Hematopoietic multipotent progenitor cell (in vitro differentiated cells): ENCODE measurements around the gene ATP2C1. TPM values are rescaled to one million over a fixed set of nuclear protein-coding genes. Genes with fewer than 3 reads are reported as not detected.

Experiments used
- DNase-seq, 3 donors: peaks; one replicate each; pipeline ENCODE4 v3.0.0-alpha.2; 2011 to 2015; ENCODE audit warnings: low read depth in 2 of 3, low spot score in 2 of 3
- total RNA-seq: library from RNA; depleted of rRNA; stranded (reverse); fragments of >200 nt; gene quantifications from one replicate; pipeline ENCODE4 v1.2.3, GENCODE V29; 2012

Gene ATP2C1
- total RNA-seq, 1 donor: 68.9 TPM

GRCh38 chr3:130894986-130895280, 1.0 kb downstream of the ATP2C1 start:
- no peak for DNase-seq

DNA sequence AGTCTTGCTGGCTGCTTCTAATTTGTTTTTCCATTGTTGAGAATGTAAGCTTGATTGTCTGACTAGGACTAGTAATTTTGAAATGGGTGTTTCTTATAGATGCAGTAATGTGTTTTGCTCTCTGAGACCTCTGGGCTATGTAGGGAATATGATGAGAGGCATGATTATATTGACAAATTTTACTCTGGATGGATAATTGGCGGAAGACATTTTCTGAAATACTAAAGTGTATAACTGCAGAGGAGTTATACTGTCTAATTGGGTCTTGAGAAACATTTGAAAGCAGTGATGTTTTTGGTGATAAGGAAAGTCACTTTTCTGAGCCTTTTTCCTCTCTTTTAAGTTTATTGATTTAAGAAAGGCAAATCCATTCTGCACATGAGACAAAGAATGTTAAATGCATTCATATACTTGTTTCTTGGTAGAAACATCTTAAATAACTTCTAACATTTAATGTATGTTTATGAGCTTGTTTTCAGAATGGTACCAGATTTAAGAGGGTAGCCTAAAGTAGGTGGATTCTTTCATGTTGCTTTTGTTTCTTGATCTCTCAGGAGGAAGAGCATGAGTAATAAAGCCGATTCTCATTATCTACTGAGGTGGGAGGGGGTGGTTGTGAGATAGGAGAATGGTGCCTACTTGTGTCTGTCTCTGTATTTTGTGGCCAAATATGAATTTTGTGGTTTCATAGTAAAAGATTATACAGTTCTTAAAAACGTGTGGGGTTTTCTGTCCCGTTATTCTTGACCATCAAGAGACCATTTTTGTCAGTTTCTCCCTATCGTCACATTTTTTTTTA, 2.0 kb downstream of the ATP2C1 start:
- no peak for DNase-seq

GRCh38 chr3:130897316-130897715, 3.4 kb downstream of the ATP2C1 start:
- DNase-seq: no peak

DNA sequence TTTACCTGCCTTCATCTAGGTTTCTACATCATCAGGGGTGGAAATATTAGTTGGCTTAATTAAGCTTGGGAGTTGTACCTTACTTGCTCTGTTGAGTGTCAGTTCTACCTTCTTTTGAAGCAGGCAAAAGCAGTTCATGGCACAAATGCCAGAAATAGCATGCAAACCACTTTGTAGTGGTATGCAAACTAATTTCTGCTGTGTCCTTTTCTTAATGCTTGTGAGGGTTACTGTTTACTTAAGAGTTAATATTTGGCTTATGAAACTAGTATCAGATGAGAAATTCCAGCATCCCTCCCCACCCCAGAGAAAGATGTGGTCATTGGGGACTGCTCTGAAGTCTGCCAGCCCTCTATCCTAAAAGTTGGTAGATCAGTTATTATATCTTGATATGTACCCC, 7.1 kb downstream of the ATP2C1 start:
- DNase-seq: no peak

- no peak for DNase-seq
Measured at GRCh38 chr3:130901463-130902204, 7.8 kb downstream of the ATP2C1 start.

DNA sequence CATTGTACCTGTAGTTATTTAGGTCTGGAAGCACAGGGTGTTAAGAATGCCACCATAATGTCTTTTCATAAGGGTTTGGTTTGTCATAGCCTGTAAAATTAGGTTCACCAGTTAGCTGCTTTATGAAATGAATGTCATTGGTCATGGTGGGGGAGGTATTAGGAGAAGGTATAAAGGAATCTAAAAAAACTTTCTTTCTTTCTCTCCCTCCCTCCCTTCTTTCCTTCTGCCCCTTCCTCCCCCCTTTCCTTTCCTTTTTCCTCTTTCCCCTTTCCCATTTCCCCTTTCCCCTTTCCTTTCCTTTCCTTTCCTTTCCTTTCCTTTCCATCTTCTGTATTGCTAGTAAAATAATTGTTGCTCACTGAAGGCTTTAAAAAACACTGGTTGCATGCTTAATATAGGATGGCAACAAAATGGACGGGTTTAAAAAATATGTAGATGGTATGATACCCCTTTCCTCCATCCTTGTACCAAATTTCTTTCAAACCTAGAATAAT, 9.6 kb downstream of the ATP2C1 start:
- DNase-seq: no peak

GRCh38 chr3:130904491-130904890, 10.6 kb downstream of the ATP2C1 start:
- DNase-seq: no peak

GRCh38 chr3:130905551-130905950, 11.7 kb downstream of the ATP2C1 start:
- no peak for DNase-seq

GRCh38 chr3:130906374-130906995, 12.6 kb downstream of the ATP2C1 start:
- no peak for DNase-seq

GRCh38 chr3:130907500-130907899, 13.6 kb downstream of the ATP2C1 start:
- no peak for DNase-seq

- DNase-seq: no peak
Measured at GRCh38 chr3:130907966-130908365, 14.1 kb downstream of the ATP2C1 start.

DNA sequence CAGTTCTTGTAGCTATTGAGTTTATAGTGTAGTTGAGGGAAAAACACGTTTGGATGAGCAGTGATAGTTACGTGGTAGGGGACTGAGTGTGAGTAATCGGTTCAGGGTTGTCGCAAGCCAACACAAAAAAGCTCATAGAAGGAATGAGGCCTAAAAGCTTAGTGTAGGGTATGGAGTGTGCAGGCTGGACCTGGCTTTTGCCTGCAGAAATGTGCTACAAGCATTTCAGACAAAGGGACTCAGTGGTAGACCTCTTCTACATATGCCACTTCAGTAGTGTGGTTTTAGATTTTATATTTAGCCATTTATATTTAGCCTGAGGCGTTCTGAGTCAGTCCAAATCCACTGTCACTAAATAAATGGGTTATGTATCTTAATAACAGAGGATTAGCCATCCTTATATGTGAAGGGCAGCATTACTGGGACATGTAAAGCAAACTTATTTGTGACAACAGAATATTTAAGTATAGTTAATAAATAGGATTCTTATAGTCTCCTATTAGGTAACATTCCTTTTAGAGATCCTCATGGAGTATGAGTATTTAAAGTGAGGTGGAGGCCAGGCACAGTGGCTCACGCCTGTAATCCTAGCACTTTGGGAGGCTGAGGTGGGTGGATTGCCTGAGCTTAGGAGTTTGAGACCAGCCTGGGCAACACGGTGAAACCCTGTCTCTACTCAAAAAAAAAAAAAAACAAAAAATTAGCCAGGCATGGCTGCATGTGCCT, 21.8 kb downstream of the ATP2C1 start:
- no peak for DNase-seq

DNA sequence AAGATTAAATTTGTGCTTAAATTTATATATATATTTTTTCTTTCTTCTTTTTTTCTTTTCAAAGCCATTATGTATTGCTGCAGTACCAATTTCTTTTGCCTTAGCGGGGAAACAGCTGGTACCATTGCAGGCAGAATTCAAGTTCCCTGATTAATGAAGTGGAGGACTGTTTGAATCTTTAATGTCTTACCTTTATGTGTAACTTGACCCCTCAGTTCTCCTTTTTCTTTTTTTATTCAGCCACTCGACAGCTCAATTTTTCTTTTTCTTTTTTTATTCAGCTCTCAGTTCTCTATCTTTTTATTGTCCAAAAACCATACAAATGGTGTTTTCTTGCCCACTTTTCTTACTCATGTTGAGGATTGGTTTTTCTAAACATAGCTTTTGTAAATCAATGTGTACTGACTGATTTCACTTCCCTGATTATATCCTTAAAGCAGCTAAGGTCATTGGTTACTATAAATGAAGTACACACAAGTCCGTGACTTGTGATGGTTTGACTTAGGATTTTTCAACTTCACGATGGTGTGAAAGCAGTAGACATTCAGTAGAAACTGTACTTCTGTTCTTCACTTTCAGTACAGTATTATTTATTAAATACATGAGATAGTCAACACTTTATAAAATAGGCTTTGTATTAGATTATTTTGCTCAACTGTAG, 22.8 kb downstream of the ATP2C1 start:
- DNase-seq: no peak

DNA sequence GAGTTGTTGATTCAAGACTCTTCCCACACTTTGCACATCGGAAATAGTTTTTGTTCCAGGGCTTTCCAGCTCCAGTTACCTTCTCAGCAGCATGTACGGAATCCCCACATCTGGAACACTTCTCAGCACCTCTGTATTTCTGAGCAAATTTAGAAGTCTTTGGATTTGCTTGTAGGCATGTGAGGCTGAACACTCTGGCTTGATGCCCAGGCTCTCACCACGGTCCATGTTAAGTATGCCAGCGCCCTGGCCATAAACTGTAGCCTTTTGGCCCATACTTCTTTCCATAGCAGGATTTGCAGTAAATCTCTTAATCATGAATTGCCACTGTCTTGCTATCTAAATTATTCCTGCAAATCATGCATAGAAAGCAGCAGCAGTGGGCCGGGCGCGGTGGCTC, 24.4 kb downstream of the ATP2C1 start:
- no peak for DNase-seq

- DNase-seq: no peak
Measured at GRCh38 chr3:130925628-130926027, 31.7 kb downstream of the ATP2C1 start.

GRCh38 chr3:130926504-130926903, 32.6 kb downstream of the ATP2C1 start:
- DNase-seq: no peak

GRCh38 chr3:130929804-130930203, 35.9 kb downstream of the ATP2C1 start:
- DNase-seq: no peak

GRCh38 chr3:130932979-130933378, 39.1 kb downstream of the ATP2C1 start:
- DNase-seq: no peak

GRCh38 chr3:130933801-130934345, 40.0 kb downstream of the ATP2C1 start:
- DNase-seq: no peak

- DNase-seq: peak in 1 of 3 donors; percentile 4
Measured at GRCh38 chr3:130934442-130935089, 40.7 kb downstream of the ATP2C1 start.
